HepG2 (cell line): Measurements from ENCODE around the gene FBXW12. TPM values are rescaled to one million over a fixed set of nuclear protein-coding genes. Genes with fewer than 3 reads are reported as not detected.

Source experiments
- ATAC-seq: fragments of 200-7000 bp; cut with Tn5 transposase; 3 replicates; pipeline ENCODE4 v1.9.1; 2020; ENCODE audit warnings: mild to moderate bottlenecking, moderate library complexity
- BruUV-seq: library from RNA; stranded (reverse); fragments of 400-500 nt; replicated peaks from 2 replicates; lab custom pipeline; 2021; lab: Mats Ljungman, UMichigan
- CTCF ChIA-PET: fragments of 300-600 bp; formaldehyde crosslinking; extraction: SDS; loops from one replicate; lab custom pipeline; 2021; ENCODE audit warnings: low total read pairs, inconsistent platforms, low intra/inter-chr PET ratio; lab: Yijun Ruan, JAX
- POLR2A ChIA-PET: fragments of 350-600 bp; sonication (Branson Sonifier 250); formaldehyde crosslinking; loops from one replicate; lab custom pipeline; 2020; ENCODE audit warnings: antibody characterized with exemption, inconsistent platforms; lab: Yijun Ruan, JAX
- DNase-seq: peaks from one replicate; pipeline ENCODE4 v3.0.0-alpha.2; 2015; ENCODE audit warnings: low spot score
- FAIRE-seq: peaks from 3 replicates; lab custom pipeline; 2011; peaks lifted over from hg19 to GRCh38; lab: Jason Lieb, UNC
- H2AFZ ChIP-seq: one replicate; pipeline ENCODE4 v1.6.1; 2011; ENCODE audit warnings: low read length, inconsistent platforms
- H3K27ac ChIP-seq: fragments of 300-600 bp; 3 replicates; pipeline ENCODE4 v1.8.0; 2011; ENCODE audit warnings: mixed run types, mild to moderate bottlenecking, mixed read lengths, low read length, inconsistent platforms; ENCODE audit not compliant: insufficient read depth; ENCODE audit errors: extremely low read length
- H3K27me3 ChIP-seq, 2 experiments: fragments of 200-600 bp in 1 of 2; 2 replicates in 1 of 2; 3 replicates in 1 of 2; pipeline versions ENCODE4 v1.6.0 to v1.8.0; 2011; ENCODE audit warnings: low read length in 2 of 2, mild to moderate bottlenecking in 2 of 2, moderate library complexity in 2 of 2, inconsistent platforms in 1 of 2; ENCODE audit not compliant: insufficient read depth in 2 of 2, control insufficient read depth in 1 of 2
- H3K36me3 ChIP-seq, 2 experiments: fragments of 200-600 bp in 1 of 2; replicated peaks in 1 of 2; 2 replicates in 1 of 2; 3 replicates in 1 of 2; pipeline versions ENCODE4 v1.5.1 to v1.8.0; 2011; ENCODE audit warnings: low read length in 2 of 2, inconsistent platforms in 1 of 2; ENCODE audit not compliant: insufficient read depth in 2 of 2, control insufficient read depth in 1 of 2
- H3K4me1 ChIP-seq: 2 replicates; pipeline ENCODE4 v1.5.1; 2012; ENCODE audit warnings: low read length, inconsistent platforms; ENCODE audit not compliant: insufficient read depth
- H3K4me2 ChIP-seq: 2 replicates; pipeline ENCODE4 v1.6.0; 2011; ENCODE audit warnings: low read depth, low read length, inconsistent platforms
- H3K4me3 ChIP-seq, 3 experiments: fragments of 200-600 bp in 1 of 3; sonication (generic), shearing (Covaris generic) in 1 of 3; replicated peaks in 1 of 3; 2 replicates each; pipeline ENCODE4 v1.5.1; 2011 to 2016; ENCODE audit warnings: low read length in 3 of 3, inconsistent platforms in 2 of 3, low read depth in 2 of 3, mild to moderate bottlenecking in 2 of 3, control low read depth in 1 of 3, mixed read lengths in 1 of 3; ENCODE audit not compliant: insufficient read depth in 1 of 3
- H3K79me2 ChIP-seq: one replicate; pipeline ENCODE4 v1.6.1; 2011; ENCODE audit warnings: low read length, inconsistent platforms; ENCODE audit not compliant: insufficient read depth
- H3K9ac ChIP-seq: 2 replicates; pipeline ENCODE4 v1.6.0; 2011; ENCODE audit warnings: mild to moderate bottlenecking, low read depth, low read length, inconsistent platforms; ENCODE audit not compliant: insufficient read depth
- H3K9me3 ChIP-seq: 2 replicates; pipeline ENCODE4 v1.5.1; 2012; ENCODE audit warnings: mild to moderate bottlenecking, low read length
- H4K20me1 ChIP-seq: 2 replicates; pipeline ENCODE4 v1.6.0; 2011; ENCODE audit warnings: inconsistent platforms, mild to moderate bottlenecking, low read length, moderate library complexity; ENCODE audit not compliant: insufficient read depth
- ARNT2 ChIP-seq: sonication (generic); formaldehyde crosslinking; IDR thresholded peaks from 2 replicates; pipeline ENCODE4 v1.8.0; 2022; ENCODE audit warnings: mild to moderate bottlenecking, low read depth, missing genetic modification reagents, moderate library complexity
- KDM3A ChIP-seq: IDR thresholded peaks from 2 replicates; pipeline ENCODE4 v1.6.1; 2018; ENCODE audit warnings: low read depth, missing compliant biosample characterization
- MTF2 ChIP-seq: sonication (generic); formaldehyde crosslinking; IDR thresholded peaks from 2 replicates; pipeline ENCODE4 v1.5.0; 2020; ENCODE audit warnings: missing genetic modification reagents, borderline replicate concordance
- MXD3 ChIP-seq: IDR thresholded peaks from 2 replicates; pipeline ENCODE4 v1.6.1; 2016; ENCODE audit warnings: mild to moderate bottlenecking, missing biosample characterization, missing genetic modification reagents
- PAWR ChIP-seq: sonication (generic); formaldehyde crosslinking; IDR thresholded peaks from 2 replicates; pipeline ENCODE4 v1.4.0; 2020; ENCODE audit warnings: missing genetic modification reagents, mild to moderate bottlenecking, borderline replicate concordance
- SOX6 ChIP-seq, 2 experiments: fragments of 450-650 bp in 1 of 2; sonication (generic) in 1 of 2; formaldehyde crosslinking in 1 of 2; IDR thresholded peaks; 2 replicates each; pipeline versions ENCODE4 v1.4.0 to v1.6.1; 2017 to 2020; ENCODE audit warnings: antibody characterized with exemption in 1 of 2, mild to moderate bottlenecking in 1 of 2, missing genetic modification reagents in 1 of 2
- SP4 ChIP-seq: sonication (generic); formaldehyde crosslinking; IDR thresholded peaks from 2 replicates; pipeline ENCODE4 v1.8.1; 2023; ENCODE audit warnings: mild to moderate bottlenecking, missing genetic modification reagents
- TAF1 ChIP-seq: sonication (generic); formaldehyde crosslinking; IDR thresholded peaks from 2 replicates; pipeline ENCODE4 v1.4.0; 2020; ENCODE audit warnings: missing genetic modification reagents
- TSC22D2 ChIP-seq: sonication (generic); formaldehyde crosslinking; IDR thresholded peaks from 2 replicates; pipeline ENCODE4 v1.5.1; 2020; ENCODE audit warnings: missing genetic modification reagents, mild to moderate bottlenecking, borderline replicate concordance
- ZBTB1 ChIP-seq: sonication (generic); formaldehyde crosslinking; IDR thresholded peaks from 2 replicates; pipeline ENCODE4 v1.4.0; 2020; ENCODE audit warnings: missing genetic modification reagents, borderline replicate concordance
- ZFYVE20 ChIP-seq: sonication (generic); formaldehyde crosslinking; IDR thresholded peaks from 2 replicates; pipeline ENCODE4 v1.8.0; 2023; ENCODE audit warnings: low read depth, mild to moderate bottlenecking, moderate library complexity, missing genetic modification reagents, borderline replicate concordance
- ZNF253 ChIP-seq: sonication (generic); formaldehyde crosslinking; IDR thresholded peaks from 2 replicates; pipeline ENCODE4 v1.8.0; 2022; ENCODE audit warnings: mild to moderate bottlenecking, missing genetic modification reagents, borderline replicate concordance
- ZNF350 ChIP-seq: sonication (generic); formaldehyde crosslinking; IDR thresholded peaks from 2 replicates; pipeline ENCODE4 v1.4.0; 2020; ENCODE audit warnings: mild to moderate bottlenecking, low read depth, missing genetic modification reagents, borderline replicate concordance
- ZNF446 ChIP-seq: sonication (generic); formaldehyde crosslinking; IDR thresholded peaks from 2 replicates; pipeline ENCODE4 v1.5.0; 2020; ENCODE audit warnings: mild to moderate bottlenecking, missing genetic modification reagents
- ZNF513 ChIP-seq: sonication (generic); formaldehyde crosslinking; conservative IDR thresholded peaks from 2 replicates; pipeline ENCODE4 v1.5.0; 2020; ENCODE audit warnings: missing genetic modification reagents
- ZNF607 ChIP-seq: sonication (generic); formaldehyde crosslinking; IDR thresholded peaks from 2 replicates; pipeline ENCODE4 v1.5.1; 2020; ENCODE audit warnings: missing genetic modification reagents, mild to moderate bottlenecking, borderline replicate concordance
- ZNF691 ChIP-seq: sonication (generic); formaldehyde crosslinking; IDR thresholded peaks from 2 replicates; pipeline ENCODE4 v1.4.0; 2020; ENCODE audit warnings: missing genetic modification reagents, low read depth, mild to moderate bottlenecking, borderline replicate concordance
- ZNF709 ChIP-seq: sonication (generic); formaldehyde crosslinking; IDR thresholded peaks from 2 replicates; pipeline ENCODE4 v1.5.0; 2020; ENCODE audit warnings: mild to moderate bottlenecking, missing genetic modification reagents
- WGBS: methylation state at CpG from one replicate; pipeline ENCODE4 v1.1.6; 2017; ENCODE audit warnings: low lambda C conversion rate; 5-methylcytosine and 5-hydroxymethylcytosine counted together
- in situ Hi-C: cut with HindIII; loops from 2 replicates; pipeline ENCODE4 v1.10.0; 2017; ENCODE audit warnings: low pct_unique_long_range_greater_than_20kb; ENCODE audit not compliant: extremely low pct_ligation_motif_present
- intact Hi-C: fragments of 100-400 bp; cut with micrococcal nuclease; formaldehyde crosslinking; loops from one replicate; pipeline ENCODE4 v1.10.0; 2022; ENCODE audit not compliant: unreplicated experiment
- polyA plus RNA-seq, 8 experiments: library from polyadenylated mRNA; depleted of rRNA in 3 of 8; stranded (reverse) in 7 of 8; unstranded in 1 of 8; fragments of >200 nt; fragmentation: Illumina TruSeq in 4 of 8; extraction: Trizol in 4 of 8; gene quantifications; 2 replicates each; pipeline versions ENCODE4 v1.2.1 to v1.2.3, GENCODE V29; 2011 to 2016; ENCODE audit warnings: low read depth in 4 of 8, missing spikeins in 1 of 8, mixed read lengths in 1 of 8; ENCODE audit not compliant: insufficient read depth in 1 of 8
- total RNA-seq, 5 experiments: library from RNA; depleted of rRNA; stranded (reverse); fragments of >200 nt; fragmentation: Illumina TruSeq; extraction: Trizol; gene quantifications; 2 replicates each; pipeline ENCODE4 v1.2.3, GENCODE V29; 2016; ENCODE audit warnings: low read depth in 1 of 5

Gene FBXW12
- total and polyA plus RNA-seq, 2 of the 13 experiments (the other 11 are each of a cell fraction or from before 2014, with no cell fraction given) = not detected

- TF ChIP-seq ARNT2 (peak; percentile 36; the same call in 1 of the 2 replicates), MXD3 (CRISPR knock-in tag) (peak; percentile 28; the same call in 1 of the 2 replicates), TSC22D2 (CRISPR knock-in tag) (0 out of 2 replicates have a peak, but pooled peaks have one; percentile 45), PAWR (CRISPR knock-in tag) (0 out of 2 replicates have a peak, but pooled peaks have one; percentile 60), ZNF446 (CRISPR knock-in tag) (peak; percentile 34; the same call in 1 of the 2 replicates), TAF1 (CRISPR knock-in tag) (peak; percentile 71; the same call in 1 of the 2 replicates), ZNF607 (CRISPR knock-in tag) (peak; percentile 61), SOX6 (IDR thresholded peaks at IDR 0.05) (no peak), SOX6 (CRISPR knock-in tag; IDR thresholded peaks at IDR 0.05) (no peak), KDM3A (CRISPR knock-in tag) (no peak)
These were observed 57.4 kb downstream of the FBXW12 start (continued) for GRCh38 chr3:48429317-48429959.

GRCh38 chr3:48429960-48430707 lies 58.1 kb downstream of the FBXW12 start, which contains the start of gene PLXNB1:
TSS of gene PLXNB1 (minus strand) at chr3:48430086. CDS start at chr3:48424611, 5,475 bp downstream.
- H3K4me3 ChIP-seq = peak within 1 kb of the TSS; percentile 79 to 93 (median 86)
- no peaks in the 10 kb centered on the region for H3K27me3 ChIP-seq
- 0% methylated on average over 11 of the region's 15 CpGs for WGBS
- peaks cover 32% of the 10 kb centered on the region for H4K20me1 ChIP-seq
- H3K36me3 ChIP-seq = peaks cover 4 to 9% of the 10 kb centered on the region in 2 experiments
- H3K4me1 ChIP-seq = peaks cover 84% of the 10 kb centered on the region
- H3K9ac ChIP-seq = peak within 1 kb of the TSS; percentile 96
- intact Hi-C loops = loop anchor here (1.0 kb wide), 1 partner anchor 10 kb away; the partner anchor contains the start of genes CCDC51 and TMA7
- peak; percentile 97 for DNase-seq
- H2AFZ ChIP-seq = no peak within 1 kb of the TSS
- peak; percentile 95 for FAIRE-seq
- peak; percentile 56 for ATAC-seq
- H3K9me3 ChIP-seq = no peaks in the 10 kb centered on the region
- H3K79me2 ChIP-seq = peaks cover 41% of the 10 kb centered on the region
- CTCF ChIA-PET = no interaction called here
- peak within 1 kb of the TSS; percentile 100 for H3K4me2 ChIP-seq
- BruUV-seq = TSS peak; percentile 80
- peak within 1 kb of the TSS; percentile 99 for H3K27ac ChIP-seq
- in situ Hi-C loops = no loop called here
- POLR2A ChIA-PET = interaction anchor here (0.8 to 9.0 kb wide), 9 partner anchors 11 to 206 kb away, joined by 3 to 130 read pairs (median 19); partner anchors contain the start of genes ATRIP, CCDC51, PFKFB4 and TMA7
- peak; percentile 98 for TF ChIP-seq ZNF350
- no peak for TF ChIP-seq ZNF513 (CRISPR knock-in tag)
- TF ChIP-seq ZFYVE20 (CRISPR knock-in tag) = no peak
- TF ChIP-seq ZNF691 (CRISPR knock-in tag) = peak; percentile 68; the same call in 1 of the 2 replicates
- TF ChIP-seq ZBTB1 (CRISPR knock-in tag) = 0 out of 2 replicates have a peak, but pooled peaks have one; percentile 24
- peak; percentile 51; the same call in 1 of the 2 replicates for TF ChIP-seq MTF2 (CRISPR knock-in tag)
- no peak for TF ChIP-seq SP4 (CRISPR knock-in tag)
- no peak for TF ChIP-seq ZNF253
- peak; percentile 62 for TF ChIP-seq ZNF709 (CRISPR knock-in tag)
